GM19023 (cell line): ENCODE results near the gene CRELD2.

Experiments used
- ATAC-seq: cut with Tn5 transposase; IDR thresholded peaks from one replicate; pipeline ENCODE4 v1.9.1; 2021; ENCODE audit warnings: mild to moderate bottlenecking, moderate library complexity; ENCODE audit not compliant: unreplicated experiment

The CRELD2 gene

DNA sequence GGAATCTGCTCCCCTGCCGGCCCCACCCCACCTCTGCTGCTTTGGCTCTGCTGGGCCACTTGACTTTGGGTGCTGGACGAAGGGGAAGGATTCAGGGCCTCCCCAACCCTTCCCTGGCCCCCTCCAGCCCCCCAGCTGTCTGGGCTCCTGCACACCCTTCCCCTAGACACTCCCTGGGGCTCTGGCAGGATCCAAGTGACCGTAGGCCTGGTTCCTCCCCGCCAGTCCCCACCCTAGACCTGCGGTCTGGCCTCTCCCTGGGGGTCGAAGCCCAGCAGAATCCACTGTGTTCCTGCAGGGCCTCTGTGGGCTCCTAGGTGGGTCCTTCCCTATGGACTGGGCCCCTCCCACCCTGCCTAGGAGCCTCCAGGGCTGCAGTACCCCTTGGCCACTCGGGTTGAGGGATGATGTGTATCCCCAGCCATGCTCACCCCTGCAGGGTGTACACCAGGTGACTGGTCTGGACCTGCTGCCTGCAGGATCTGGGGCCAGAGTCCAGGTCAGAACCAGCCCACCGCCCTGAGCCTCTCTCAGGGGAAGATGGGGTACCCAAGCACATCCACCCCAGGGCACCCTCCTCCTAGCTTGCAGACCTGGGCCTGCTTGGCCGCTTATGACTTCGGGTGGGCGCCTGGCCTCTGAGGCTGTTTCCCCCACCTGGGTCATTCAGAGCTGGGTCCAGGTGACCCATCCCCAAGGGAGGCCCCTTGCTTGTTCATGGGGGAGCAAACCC, 47.8 kb downstream of the CRELD2 start:
- no peak for ATAC-seq

DNA sequence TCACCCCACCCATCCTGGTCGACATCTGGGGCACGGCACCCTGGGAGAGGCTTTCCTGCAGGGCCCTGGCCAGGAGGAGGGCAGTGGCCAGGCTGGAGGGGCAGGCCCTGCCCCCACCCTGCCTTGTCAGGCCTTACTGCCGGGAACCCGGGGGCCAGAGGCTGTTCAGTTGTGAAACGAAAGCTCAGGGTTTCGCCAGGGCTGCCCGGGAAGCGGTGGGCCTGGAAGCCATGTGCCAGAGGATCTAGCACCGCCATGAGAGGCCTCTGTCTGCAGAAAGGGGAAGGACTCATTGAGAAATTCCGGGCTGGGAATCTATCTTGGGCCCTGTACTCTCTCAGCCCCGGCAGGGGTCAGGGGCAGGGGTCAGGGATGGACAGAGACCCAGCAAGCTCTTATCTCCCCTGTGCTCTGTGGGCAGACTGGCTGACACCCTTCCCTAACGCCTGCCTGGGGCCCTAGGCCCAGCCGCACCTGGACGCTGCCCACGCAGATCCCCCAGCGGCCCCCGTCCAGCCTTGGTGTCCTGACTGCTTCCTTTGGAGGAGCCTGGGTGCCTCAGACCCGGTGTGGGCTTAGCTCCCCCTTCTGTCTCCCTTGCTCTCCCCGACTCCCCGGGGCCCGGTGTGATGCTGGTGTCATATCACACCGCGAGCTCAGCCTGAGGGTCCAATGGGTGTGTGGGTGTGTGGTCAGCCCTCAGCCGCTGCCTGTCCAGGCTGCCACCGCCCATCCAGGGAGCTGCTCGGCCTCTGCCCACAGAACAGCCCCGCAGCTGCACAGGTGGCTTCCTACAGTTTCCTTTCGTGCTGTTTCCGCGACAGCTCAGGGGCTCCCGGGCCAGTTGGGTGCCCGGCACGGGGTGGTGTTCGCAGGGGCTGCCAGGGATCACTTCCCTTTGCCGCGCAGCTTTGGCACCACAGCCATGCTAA, 48.6 kb downstream of the CRELD2 start:
- ATAC-seq, result no peak

- ATAC-seq, result no peak
Observed at GRCh38 chr22:49967706-49968208, 49.3 kb downstream of the CRELD2 start.

DNA sequence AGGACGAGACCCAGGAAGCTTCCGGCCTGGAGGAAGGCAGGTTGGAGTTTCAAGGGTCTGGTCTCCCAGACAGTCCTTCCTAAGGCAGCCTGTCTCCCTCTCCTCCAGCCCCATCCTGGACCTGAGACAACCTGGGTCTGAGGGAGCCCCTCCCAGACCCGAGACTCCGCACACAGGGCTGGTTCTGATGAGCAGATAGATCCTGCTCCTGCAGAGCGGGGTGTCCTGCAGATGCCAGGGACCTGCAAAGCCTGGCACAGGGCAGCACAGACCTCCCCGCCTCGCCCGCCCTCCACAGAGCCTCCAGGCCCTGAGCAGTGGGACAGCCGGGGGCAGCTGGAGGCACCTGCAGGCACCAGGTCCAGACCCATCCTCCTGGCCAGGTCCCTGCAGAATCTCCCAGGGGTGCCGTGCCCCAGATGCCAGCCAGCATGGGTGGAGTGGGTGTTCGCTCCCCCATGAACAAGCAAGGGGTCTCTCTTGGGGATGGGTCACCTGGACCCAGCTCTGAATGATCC, 49.9 kb downstream of the CRELD2 start:
- ATAC-seq, result no peak

DNA sequence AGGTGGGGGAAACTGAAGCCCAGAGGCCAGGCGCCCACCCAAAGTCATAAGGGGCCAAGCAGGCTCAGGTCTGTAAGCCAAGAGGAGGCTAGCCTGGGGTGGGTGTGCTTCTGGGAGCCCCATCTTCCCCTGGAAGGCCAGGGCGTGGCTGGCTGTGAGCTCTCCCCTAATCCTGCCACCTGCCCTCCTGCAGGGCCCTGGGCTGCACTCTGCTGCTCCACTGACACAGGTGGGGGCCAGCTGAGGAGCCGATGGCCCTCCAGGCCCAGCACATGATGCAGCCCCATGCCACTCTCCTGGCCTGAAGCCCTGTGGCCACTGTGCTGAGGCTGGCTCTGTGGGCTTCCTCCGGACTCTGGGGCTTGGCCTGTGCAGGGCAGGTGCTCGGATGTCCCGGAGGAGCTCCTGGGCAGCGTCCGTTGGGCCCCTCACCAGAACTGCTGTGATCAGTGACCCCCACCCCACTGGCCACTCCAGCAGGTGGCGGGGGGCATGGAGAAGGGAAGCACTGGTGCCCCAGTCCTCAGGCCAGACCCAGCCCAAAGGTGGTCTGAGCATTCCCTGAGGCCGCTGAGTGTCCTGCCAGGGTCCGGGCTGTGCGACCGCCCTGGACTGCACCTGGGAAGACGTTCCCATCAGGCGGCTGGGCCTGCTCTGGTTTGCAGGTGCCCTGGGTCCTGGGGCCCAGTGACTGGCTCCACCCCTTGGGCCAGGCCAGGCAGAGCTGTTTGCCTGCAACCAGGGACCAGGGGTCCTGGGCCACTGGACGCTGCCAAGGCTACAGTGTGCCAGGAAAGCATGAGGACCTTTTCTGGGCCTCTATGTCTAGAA, 50.6 kb downstream of the CRELD2 start:
- no peak for ATAC-seq

DNA sequence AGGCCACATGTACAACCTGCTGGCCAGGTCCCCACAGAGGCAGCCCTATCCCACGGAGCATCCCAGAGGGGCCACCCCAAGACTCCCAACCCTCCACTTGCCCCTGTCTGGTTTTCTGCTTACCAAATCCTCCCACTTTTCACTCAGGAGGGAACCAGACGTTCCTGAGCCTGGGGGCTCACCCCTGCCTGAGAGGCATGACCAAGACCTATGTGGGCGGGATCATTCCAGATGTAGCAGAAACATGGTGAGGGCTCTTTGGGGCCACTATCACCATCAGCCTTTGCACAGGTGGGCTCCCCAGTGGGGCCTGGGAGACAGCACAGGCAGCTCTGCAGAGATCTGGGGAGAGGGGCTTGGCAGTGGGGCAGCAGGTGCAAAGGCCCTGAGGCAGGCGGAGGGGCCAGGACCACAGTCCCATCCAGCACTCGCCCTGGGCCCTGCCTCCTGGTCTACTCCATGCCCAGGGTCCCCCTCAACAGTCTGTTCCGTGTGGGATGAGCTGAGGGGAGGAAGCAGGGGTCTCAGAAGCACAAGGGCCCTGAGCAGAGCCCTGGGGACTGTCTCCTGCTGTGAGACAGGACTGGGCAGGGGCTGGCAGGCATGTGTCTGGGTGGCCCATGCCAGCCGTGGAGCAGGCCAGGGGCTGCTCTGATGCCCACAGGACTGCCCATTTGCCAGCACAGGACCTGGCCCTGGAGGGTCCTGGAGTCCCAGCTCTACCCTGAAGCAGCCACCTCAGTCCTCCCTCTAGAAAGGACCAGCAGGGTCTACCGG, 51.5 kb downstream of the CRELD2 start:
- ATAC-seq, result no peak

- ATAC-seq, result peak; percentile 76
Observed at GRCh38 chr22:49970528-49971231, 52.2 kb downstream of the CRELD2 start.

- ATAC-seq, result peak; percentile 34
Observed at GRCh38 chr22:49971232-49972162, 53.1 kb downstream of the CRELD2 start.

GRCh38 chr22:49972163-49973017, 54.0 kb downstream of the CRELD2 start:
- ATAC-seq, result no peak

GRCh38 chr22:49973018-49973961, 54.9 kb downstream of the CRELD2 start:
- ATAC-seq, result no peak

GRCh38 chr22:49975543-49976389, 57.3 kb downstream of the CRELD2 start:
- ATAC-seq, result no peak

DNA sequence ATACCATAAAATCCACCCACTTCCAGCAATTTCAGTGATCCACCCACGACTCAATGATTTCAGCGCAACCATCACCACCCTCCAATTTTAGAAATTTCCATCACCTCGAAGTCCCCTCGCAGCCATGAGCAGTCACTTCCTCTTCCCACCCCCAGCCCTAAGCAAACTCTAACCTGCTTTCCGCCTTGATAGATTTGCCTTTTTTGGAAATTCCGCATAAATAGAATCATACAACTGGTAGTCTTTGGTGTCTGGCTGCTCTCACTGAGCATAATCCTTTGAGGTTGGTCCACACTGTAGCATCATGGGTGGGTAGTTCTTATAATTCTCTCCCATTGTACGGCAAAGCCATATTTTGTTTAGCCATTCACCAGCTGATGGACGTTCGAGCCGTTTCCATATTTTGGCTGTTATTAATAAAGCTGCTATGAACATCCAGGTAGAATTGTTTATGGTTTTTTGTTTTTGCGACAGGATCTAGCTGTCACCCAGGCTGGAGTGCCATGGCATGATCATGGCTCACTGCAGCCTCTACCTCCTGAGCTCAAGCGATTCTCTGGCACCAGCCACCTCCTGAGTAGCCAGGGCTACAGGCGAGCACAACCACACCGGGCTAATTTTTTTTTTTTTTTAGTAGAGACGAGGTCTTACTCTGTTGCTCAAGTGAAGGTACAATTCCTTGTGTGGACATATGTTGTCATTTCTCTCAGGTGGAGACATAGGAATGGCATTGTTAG, 58.2 kb downstream of the CRELD2 start:
- ATAC-seq, result no peak
